GM19467 (cell line): ENCODE data around the gene TH.

ENCODE experiments used
- ATAC-seq: cut with Tn5 transposase; IDR thresholded peaks from one replicate; pipeline ENCODE4 v1.9.1; 2021; ENCODE audit warnings: mild to moderate bottlenecking, moderate library complexity; ENCODE audit not compliant: unreplicated experiment

TH gene

GRCh38 chr11:2208691-2209369 is 37.2 kb upstream of the TH start:
- ATAC-seq = no peak

- no peak for ATAC-seq
Measured at GRCh38 chr11:2207773-2208621, 36.4 kb upstream of the TH start.

GRCh38 chr11:2207212-2207611 is 35.6 kb upstream of the TH start:
- ATAC-seq = no peak

GRCh38 chr11:2205981-2206690 is 34.5 kb upstream of the TH start:
- no peak for ATAC-seq

GRCh38 chr11:2205214-2205720 is 33.7 kb upstream of the TH start:
- ATAC-seq = no peak

GRCh38 chr11:2204361-2205213 is 33.0 kb upstream of the TH start:
- ATAC-seq = no peak

GRCh38 chr11:2203440-2204259 is 32.0 kb upstream of the TH start:
- no peak for ATAC-seq

- ATAC-seq = no peak
Measured at GRCh38 chr11:2202900-2203439, 31.4 kb upstream of the TH start.

- ATAC-seq = no peak
Measured at GRCh38 chr11:2202071-2202899, 30.7 kb upstream of the TH start.

- no peak for ATAC-seq
Measured at GRCh38 chr11:2201542-2201941, 29.9 kb upstream of the TH start.

GRCh38 chr11:2200957-2201519 is 29.4 kb upstream of the TH start:
- ATAC-seq = no peak

- no peak for ATAC-seq
Measured at GRCh38 chr11:2200536-2200935, 28.9 kb upstream of the TH start.

- no peak for ATAC-seq
Measured at GRCh38 chr11:2199466-2200341, 28.1 kb upstream of the TH start.

GRCh38 chr11:2198621-2199365 is 27.2 kb upstream of the TH start:
- ATAC-seq = no peak

- ATAC-seq = no peak
Measured at GRCh38 chr11:2197771-2198520, 26.3 kb upstream of the TH start.
